ENCODE results near the gene ADRB2.

ADRB2 gene

DNA sequence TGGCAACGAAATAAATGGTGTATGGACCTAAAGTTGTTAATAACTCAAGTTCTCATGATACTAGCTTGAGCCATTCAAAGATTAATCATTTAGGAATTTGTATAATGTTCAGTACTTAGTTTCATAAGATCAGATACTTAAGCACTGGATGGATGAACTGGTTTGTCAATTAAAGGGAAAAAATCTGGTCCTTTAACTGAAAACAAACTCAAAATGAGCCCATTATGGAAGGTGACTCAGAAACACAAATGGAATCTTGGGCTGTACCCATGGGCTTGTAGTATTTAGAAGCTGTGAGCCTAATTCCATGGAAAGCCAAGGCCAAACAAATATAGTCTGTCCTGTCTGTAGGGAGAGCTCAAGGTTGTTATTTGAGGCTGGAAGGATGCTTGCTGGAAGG, 27.6 kb upstream of the ADRB2 start:
- TF ChIP-seq, protein P1, sequence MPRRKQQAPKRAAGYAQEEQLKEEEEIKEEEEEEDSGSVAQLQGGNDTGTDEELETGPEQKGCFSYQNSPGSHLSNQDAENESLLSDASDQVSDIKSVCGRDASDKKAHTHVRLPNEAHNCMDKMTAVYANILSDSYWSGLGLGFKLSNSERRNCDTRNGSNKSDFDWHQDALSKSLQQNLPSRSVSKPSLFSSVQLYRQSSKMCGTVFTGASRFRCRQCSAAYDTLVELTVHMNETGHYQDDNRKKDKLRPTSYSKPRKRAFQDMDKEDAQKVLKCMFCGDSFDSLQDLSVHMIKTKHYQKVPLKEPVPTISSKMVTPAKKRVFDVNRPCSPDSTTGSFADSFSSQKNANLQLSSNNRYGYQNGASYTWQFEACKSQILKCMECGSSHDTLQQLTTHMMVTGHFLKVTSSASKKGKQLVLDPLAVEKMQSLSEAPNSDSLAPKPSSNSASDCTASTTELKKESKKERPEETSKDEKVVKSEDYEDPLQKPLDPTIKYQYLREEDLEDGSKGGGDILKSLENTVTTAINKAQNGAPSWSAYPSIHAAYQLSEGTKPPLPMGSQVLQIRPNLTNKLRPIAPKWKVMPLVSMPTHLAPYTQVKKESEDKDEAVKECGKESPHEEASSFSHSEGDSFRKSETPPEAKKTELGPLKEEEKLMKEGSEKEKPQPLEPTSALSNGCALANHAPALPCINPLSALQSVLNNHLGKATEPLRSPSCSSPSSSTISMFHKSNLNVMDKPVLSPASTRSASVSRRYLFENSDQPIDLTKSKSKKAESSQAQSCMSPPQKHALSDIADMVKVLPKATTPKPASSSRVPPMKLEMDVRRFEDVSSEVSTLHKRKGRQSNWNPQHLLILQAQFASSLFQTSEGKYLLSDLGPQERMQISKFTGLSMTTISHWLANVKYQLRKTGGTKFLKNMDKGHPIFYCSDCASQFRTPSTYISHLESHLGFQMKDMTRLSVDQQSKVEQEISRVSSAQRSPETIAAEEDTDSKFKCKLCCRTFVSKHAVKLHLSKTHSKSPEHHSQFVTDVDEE (CRISPR knock-in tag; IDR thresholded peaks at IDR 0.05), result no peak
- TF ChIP-seq ZFP3 (CRISPR knock-in tag; IDR thresholded peaks at IDR 0.05) (no peak), CSDC2 (CRISPR knock-in tag; IDR thresholded peaks at IDR 0.05) (no peak), SNAI2 (CRISPR knock-in tag; IDR thresholded peaks at IDR 0.05) (no peak), GLIS3 (CRISPR knock-in tag; IDR thresholded peaks at IDR 0.05) (no peak), ZC3H10 (CRISPR knock-in tag; IDR thresholded peaks at IDR 0.05) (no peak), OSR1 (CRISPR knock-in tag; IDR thresholded peaks at IDR 0.05) (no peak), ZFP30 (CRISPR knock-in tag; IDR thresholded peaks at IDR 0.05) (no peak), TCF4 (CRISPR knock-in tag; IDR thresholded peaks at IDR 0.05; ENCODE audit: borderline replicate concordance) (no peak), TOX (CRISPR knock-in tag; IDR thresholded peaks at IDR 0.05; ENCODE audit: borderline replicate concordance) (no peak)
- TF ChIP-seq, protein P2, sequence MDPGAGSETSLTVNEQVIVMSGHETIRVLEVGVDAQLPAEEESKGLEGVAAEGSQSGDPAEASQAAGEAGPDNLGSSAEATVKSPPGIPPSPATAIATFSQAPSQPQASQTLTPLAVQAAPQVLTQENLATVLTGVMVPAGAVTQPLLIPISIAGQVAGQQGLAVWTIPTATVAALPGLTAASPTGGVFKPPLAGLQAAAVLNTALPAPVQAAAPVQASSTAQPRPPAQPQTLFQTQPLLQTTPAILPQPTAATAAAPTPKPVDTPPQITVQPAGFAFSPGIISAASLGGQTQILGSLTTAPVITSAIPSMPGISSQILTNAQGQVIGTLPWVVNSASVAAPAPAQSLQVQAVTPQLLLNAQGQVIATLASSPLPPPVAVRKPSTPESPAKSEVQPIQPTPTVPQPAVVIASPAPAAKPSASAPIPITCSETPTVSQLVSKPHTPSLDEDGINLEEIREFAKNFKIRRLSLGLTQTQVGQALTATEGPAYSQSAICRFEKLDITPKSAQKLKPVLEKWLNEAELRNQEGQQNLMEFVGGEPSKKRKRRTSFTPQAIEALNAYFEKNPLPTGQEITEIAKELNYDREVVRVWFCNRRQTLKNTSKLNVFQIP (CRISPR knock-in tag; IDR thresholded peaks at IDR 0.05; ENCODE audit: borderline replicate concordance, low read depth), result no peak
- TF ChIP-seq, protein P3, sequence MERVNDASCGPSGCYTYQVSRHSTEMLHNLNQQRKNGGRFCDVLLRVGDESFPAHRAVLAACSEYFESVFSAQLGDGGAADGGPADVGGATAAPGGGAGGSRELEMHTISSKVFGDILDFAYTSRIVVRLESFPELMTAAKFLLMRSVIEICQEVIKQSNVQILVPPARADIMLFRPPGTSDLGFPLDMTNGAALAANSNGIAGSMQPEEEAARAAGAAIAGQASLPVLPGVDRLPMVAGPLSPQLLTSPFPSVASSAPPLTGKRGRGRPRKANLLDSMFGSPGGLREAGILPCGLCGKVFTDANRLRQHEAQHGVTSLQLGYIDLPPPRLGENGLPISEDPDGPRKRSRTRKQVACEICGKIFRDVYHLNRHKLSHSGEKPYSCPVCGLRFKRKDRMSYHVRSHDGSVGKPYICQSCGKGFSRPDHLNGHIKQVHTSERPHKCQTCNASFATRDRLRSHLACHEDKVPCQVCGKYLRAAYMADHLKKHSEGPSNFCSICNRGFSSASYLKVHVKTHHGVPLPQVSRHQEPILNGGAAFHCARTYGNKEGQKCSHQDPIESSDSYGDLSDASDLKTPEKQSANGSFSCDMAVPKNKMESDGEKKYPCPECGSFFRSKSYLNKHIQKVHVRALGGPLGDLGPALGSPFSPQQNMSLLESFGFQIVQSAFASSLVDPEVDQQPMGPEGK (CRISPR knock-in tag; IDR thresholded peaks at IDR 0.05; ENCODE audit: borderline replicate concordance), result no peak
- TF ChIP-seq, protein P4, sequence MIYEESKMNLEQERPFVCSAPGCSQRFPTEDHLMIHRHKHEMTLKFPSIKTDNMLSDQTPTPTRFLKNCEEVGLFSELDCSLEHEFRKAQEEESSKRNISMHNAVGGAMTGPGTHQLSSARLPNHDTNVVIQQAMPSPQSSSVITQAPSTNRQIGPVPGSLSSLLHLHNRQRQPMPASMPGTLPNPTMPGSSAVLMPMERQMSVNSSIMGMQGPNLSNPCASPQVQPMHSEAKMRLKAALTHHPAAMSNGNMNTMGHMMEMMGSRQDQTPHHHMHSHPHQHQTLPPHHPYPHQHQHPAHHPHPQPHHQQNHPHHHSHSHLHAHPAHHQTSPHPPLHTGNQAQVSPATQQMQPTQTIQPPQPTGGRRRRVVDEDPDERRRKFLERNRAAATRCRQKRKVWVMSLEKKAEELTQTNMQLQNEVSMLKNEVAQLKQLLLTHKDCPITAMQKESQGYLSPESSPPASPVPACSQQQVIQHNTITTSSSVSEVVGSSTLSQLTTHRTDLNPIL (CRISPR knock-in tag; IDR thresholded peaks at IDR 0.05; ENCODE audit: low read depth), result no peak
- no peak for ATAC-seq

DNA sequence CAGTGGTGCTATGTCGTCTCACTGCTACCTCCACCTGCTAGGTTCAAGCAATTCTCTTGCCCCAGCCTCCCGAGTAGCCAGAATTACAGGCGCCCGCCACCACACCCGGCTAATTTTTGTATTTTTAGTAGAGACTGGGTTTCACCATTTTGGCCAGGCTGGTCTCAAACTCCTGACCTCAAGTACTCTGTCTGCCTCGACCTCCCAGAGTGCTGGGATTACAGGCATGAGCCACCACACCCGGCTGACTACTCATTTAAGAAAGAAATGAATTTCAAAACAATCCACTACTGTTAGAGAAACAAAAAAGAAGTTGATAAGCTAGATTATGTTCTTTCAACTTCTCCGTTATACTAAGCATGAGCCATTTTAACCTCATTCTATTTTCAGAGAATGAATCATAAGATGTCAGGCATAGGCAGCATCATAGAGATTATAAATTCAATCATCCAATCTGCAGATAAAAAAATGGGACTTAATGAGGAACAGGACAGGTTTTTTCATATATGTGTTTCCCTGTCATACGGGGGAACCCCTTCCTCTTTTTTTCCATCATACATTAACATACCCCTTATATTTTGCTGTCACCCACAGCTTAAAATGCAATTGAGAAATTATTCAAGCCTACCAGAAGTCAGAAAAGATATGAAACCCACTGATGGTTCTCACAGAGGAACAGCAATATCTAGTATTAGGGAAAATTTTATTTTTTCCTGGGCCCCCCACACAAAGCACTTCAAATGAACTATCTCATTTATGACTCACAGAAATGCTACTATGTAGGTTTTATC, 26.5 kb upstream of the ADRB2 start:
- ATAC-seq, result no peak
- TF ChIP-seq ISL1 (CRISPR knock-in tag; IDR thresholded peaks at IDR 0.05), result no peak
- TF ChIP-seq ZNF8 (CRISPR knock-in tag; IDR thresholded peaks at IDR 0.05), result no peak
- TF ChIP-seq ARNTL (CRISPR knock-in tag; IDR thresholded peaks at IDR 0.05; ENCODE audit: borderline replicate concordance, low read depth), result no peak
- no peak for TF ChIP-seq PPARA (CRISPR knock-in tag; IDR thresholded peaks at IDR 0.05; ENCODE audit: borderline replicate concordance)
- TF ChIP-seq, protein P2 (CRISPR knock-in tag; IDR thresholded peaks at IDR 0.05; ENCODE audit: borderline replicate concordance, low read depth), result no peak
- TF ChIP-seq ZC3H10 (CRISPR knock-in tag; IDR thresholded peaks at IDR 0.05), result no peak
- TF ChIP-seq ZNF565 (CRISPR knock-in tag; conservative IDR thresholded peaks at IDR 0.05; ENCODE audit: low read depth), result no peak
- TF ChIP-seq ZFP30 (CRISPR knock-in tag; IDR thresholded peaks at IDR 0.05), result no peak
- TF ChIP-seq SNAI2 (CRISPR knock-in tag; IDR thresholded peaks at IDR 0.05), result no peak
- TF ChIP-seq TOX (CRISPR knock-in tag; IDR thresholded peaks at IDR 0.05; ENCODE audit: borderline replicate concordance), result no peak

DNA sequence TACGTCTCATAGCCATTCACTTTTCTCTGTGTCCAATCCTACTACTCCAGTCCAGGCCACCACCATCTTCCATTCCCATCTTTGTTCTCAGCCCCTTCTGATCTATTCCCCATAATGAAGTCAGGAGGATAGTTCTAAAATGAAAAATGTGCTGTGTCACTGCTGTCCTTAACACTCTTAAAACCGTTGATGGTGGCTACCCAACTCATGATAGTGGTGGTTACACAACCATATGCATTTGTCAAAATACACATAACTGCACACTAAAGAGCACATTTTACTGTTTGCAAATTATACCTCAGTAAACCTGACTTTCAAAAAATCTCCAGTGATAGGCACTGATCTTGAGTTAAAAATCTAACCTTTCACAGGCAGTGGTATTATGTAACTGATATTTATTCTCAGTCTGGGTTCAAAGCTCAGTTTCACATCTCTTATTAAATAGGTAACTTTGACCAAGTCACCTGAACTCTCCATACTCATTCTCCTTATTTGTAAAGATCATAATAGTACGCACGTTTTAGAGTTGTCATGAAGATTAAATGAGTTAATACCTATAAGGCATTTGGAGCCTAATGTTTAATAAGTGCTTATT, 24.6 kb upstream of the ADRB2 start:
- ATAC-seq, result no peak
- TF ChIP-seq, protein P1 (CRISPR knock-in tag; IDR thresholded peaks at IDR 0.05), result no peak
- TF ChIP-seq TOX (CRISPR knock-in tag; IDR thresholded peaks at IDR 0.05; ENCODE audit: borderline replicate concordance) (no peak), ARNTL (CRISPR knock-in tag; IDR thresholded peaks at IDR 0.05; ENCODE audit: borderline replicate concordance, low read depth) (no peak), ESRRG (CRISPR knock-in tag; IDR thresholded peaks at IDR 0.05) (no peak), ISL1 (CRISPR knock-in tag; IDR thresholded peaks at IDR 0.05) (no peak), RARB (CRISPR knock-in tag; IDR thresholded peaks at IDR 0.05) (no peak), BACH2 (CRISPR knock-in tag; IDR thresholded peaks at IDR 0.05; ENCODE audit: borderline replicate concordance) (no peak), ZFP30 (CRISPR knock-in tag; IDR thresholded peaks at IDR 0.05) (no peak)
- TF ChIP-seq, protein P5, sequence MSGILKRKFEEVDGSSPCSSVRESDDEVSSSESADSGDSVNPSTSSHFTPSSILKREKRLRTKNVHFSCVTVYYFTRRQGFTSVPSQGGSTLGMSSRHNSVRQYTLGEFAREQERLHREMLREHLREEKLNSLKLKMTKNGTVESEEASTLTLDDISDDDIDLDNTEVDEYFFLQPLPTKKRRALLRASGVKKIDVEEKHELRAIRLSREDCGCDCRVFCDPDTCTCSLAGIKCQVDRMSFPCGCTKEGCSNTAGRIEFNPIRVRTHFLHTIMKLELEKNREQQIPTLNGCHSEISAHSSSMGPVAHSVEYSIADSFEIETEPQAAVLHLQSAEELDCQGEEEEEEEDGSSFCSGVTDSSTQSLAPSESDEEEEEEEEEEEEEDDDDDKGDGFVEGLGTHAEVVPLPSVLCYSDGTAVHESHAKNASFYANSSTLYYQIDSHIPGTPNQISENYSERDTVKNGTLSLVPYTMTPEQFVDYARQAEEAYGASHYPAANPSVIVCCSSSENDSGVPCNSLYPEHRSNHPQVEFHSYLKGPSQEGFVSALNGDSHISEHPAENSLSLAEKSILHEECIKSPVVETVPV (CRISPR knock-in tag; IDR thresholded peaks at IDR 0.05), result no peak
